ENCODE measurements around the gene RPP40. TPM values are rescaled to one million over a fixed set of nuclear protein-coding genes. Genes with fewer than 3 reads are reported as not detected.

RPP40 gene
- total RNA-seq, 1 experiment from 2014 or later = 15.9 TPM

DNA sequence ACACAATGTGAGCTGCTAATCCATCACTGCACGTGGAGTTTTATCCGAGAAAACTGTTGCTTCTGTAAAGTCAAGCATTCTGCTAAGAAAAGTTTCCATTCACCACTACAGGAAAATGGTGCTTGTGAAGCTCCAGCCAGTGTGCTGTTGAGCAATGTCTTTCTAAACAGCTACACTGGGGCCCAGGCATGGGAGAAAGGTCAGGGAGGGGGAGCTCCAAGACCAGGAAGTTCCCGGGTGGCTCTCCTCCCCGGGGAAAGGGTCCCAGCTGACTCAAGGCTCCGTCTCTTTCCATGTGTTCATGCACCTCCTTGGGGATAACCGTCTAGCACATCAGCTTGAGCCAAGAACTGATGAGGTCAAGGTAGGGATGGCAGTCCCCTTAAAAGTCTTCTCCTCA, 20.5 kb downstream of the RPP40 start:
- TF ChIP-seq, protein P1, sequence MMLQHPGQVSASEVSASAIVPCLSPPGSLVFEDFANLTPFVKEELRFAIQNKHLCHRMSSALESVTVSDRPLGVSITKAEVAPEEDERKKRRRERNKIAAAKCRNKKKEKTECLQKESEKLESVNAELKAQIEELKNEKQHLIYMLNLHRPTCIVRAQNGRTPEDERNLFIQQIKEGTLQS (IDR thresholded peaks at IDR 0.05) = no peak
- TF ChIP-seq CTCF (IDR thresholded peaks at IDR 0.05 in 2 of 3, conservative IDR thresholded peaks at IDR 0.05 in 1 of 3; ENCODE audit: borderline replicate concordance in 1 of 3, insufficient read depth in 1 of 3, low read depth in 2 of 3, low read length in 2 of 3) = no peak
- no peak for TF ChIP-seq TCF7L2 (IDR thresholded peaks at IDR 0.05; ENCODE audit: borderline replicate concordance, extremely low read depth, insufficient read depth, insufficient read length)
- peaks cover 0 to 5% of the 10 kb centered on the region in 2 experiments; a peak in 1 of 4 replicates for H3K4me1 ChIP-seq (ENCODE audit: control insufficient read depth in 1 of 2, insufficient read depth in 2 of 2, low read length in 2 of 2)
- ATAC-seq = no peak
- H2AFZ ChIP-seq (ENCODE audit: low read depth, low read length, poor library complexity, severe bottlenecking) = no peak overlapping the region
- H3K36me3 ChIP-seq (ENCODE audit: control insufficient read depth in 1 of 2, insufficient read depth in 2 of 2, low read length in 2 of 2) = no peaks in the 10 kb centered on the region
- H3K27ac ChIP-seq (ENCODE audit: low read depth, low read length) = no peak overlapping the region
- H3K9ac ChIP-seq (ENCODE audit: low read length) = no peak overlapping the region
- H3K9me2 ChIP-seq (ENCODE audit: insufficient read depth) = no peaks in the 10 kb centered on the region
- H3K27me3 ChIP-seq (ENCODE audit: insufficient read depth, low read length) = no peaks in the 10 kb centered on the region
- intact Hi-C loops (cut with micrococcal nuclease) = no loop called here
- H3K79me2 ChIP-seq (ENCODE audit: insufficient read depth, low read length) = no peaks in the 10 kb centered on the region
- ChIA-PET RAD21 (ENCODE audit: low non-redundant PET in 1 of 2, low total read pairs in 2 of 2, uncharacterized antibody in 2 of 2, unreplicated experiment in 2 of 2) (no interaction called here), POLR2A (no interaction called here), CTCF (interaction anchor here (1.9 kb wide), 1 partner anchor 48 kb away, joined by 4 read pairs; no protein-coding TSS in a partner anchor)
- no peak for DNase-seq (ENCODE audit: low read depth, low spot score)
- no peak overlapping the region for H3K4me2 ChIP-seq (ENCODE audit: low read length)
- no peak overlapping the region for H3K4me3 ChIP-seq (replicated peaks in 1 of 2; ENCODE audit: low read depth in 1 of 2, low read length in 2 of 2)
- H3K9me3 ChIP-seq (ENCODE audit: control insufficient read depth in 1 of 2, insufficient read depth in 1 of 2, low read depth in 1 of 2, low read length in 2 of 2) = peaks cover 0 to 13% of the 10 kb centered on the region in 2 experiments; a peak in 1 of 4 replicates
- H4K20me1 ChIP-seq (ENCODE audit: insufficient read depth) = no peaks in the 10 kb centered on the region
- BruUV-seq (replicated peaks) = no TSS peak

- Histone ChIP-seq H3K36me3 (ENCODE audit: control insufficient read depth in 1 of 2, insufficient read depth in 2 of 2, low read length in 2 of 2) (no peaks in the 10 kb centered on the region), H3K4me3 (replicated peaks in 1 of 2; ENCODE audit: low read depth in 1 of 2, low read length in 2 of 2) (no peak overlapping the region), H3K4me2 (ENCODE audit: low read length) (no peak overlapping the region), H3K9me3 (ENCODE audit: control insufficient read depth in 1 of 2, insufficient read depth in 1 of 2, low read depth in 1 of 2, low read length in 2 of 2) (peaks cover 3 to 13% of the 10 kb centered on the region in 2 experiments; a peak in 1 of 4 replicates), H3K4me1 (ENCODE audit: control insufficient read depth in 1 of 2, insufficient read depth in 2 of 2, low read length in 2 of 2) (peaks cover 0 to 5% of the 10 kb centered on the region in 2 experiments; a peak in 1 of 4 replicates), H4K20me1 (ENCODE audit: insufficient read depth) (no peaks in the 10 kb centered on the region), H3K79me2 (ENCODE audit: insufficient read depth, low read length) (no peaks in the 10 kb centered on the region), H3K27ac (ENCODE audit: low read depth, low read length) (no peak overlapping the region), H3K27me3 (ENCODE audit: insufficient read depth, low read length) (no peaks in the 10 kb centered on the region), H3K9me2 (ENCODE audit: insufficient read depth) (no peaks in the 10 kb centered on the region), H2AFZ (ENCODE audit: low read depth, low read length, poor library complexity, severe bottlenecking) (no peak overlapping the region), H3K9ac (ENCODE audit: low read length) (no peak overlapping the region)
- no peak for TF ChIP-seq ZBTB33 (IDR thresholded peaks at IDR 0.05; ENCODE audit: extremely low read depth, insufficient replicate concordance, low read length)
- DNase-seq (ENCODE audit: low read depth, low spot score) = no peak
- ChIA-PET CTCF (interaction anchor here (1.9 kb wide), 1 partner anchor 49 kb away, joined by 4 read pairs; no protein-coding TSS in a partner anchor), POLR2A (no interaction called here), RAD21 (ENCODE audit: low non-redundant PET in 1 of 2, low total read pairs in 2 of 2, uncharacterized antibody in 2 of 2, unreplicated experiment in 2 of 2) (no interaction called here)
- intact Hi-C loops (cut with micrococcal nuclease) = no loop called here
- BruUV-seq (replicated peaks) = no TSS peak
- no peak for ATAC-seq
Measured at GRCh38 chr6:4981761-4982160, 22.1 kb downstream of the RPP40 start.
